Measurements from ENCODE around the gene TBC1D14.

- no peak for TF ChIP-seq SUPT5H (IDR thresholded peaks at IDR 0.05)
- no peak for TF ChIP-seq ZFX (CRISPR knock-in tag; IDR thresholded peaks at IDR 0.05)
- no peak for TF ChIP-seq GATAD2B (IDR thresholded peaks at IDR 0.05; ENCODE audit: borderline replicate concordance)
- no peak for TF ChIP-seq ZNF232 (CRISPR knock-in tag; IDR thresholded peaks at IDR 0.05)
- TF ChIP-seq TAF1 (IDR thresholded peaks at IDR 0.05; ENCODE audit: control insufficient read depth, extremely low read depth, insufficient read depth, low read length, severe bottlenecking): no peak
- TF ChIP-seq SPI1 (IDR thresholded peaks at IDR 0.05; ENCODE audit: borderline replicate concordance, low read depth, low read length): no peak
Measured at GRCh38 chr4:7002336-7002735, 92.7 kb downstream of the TBC1D14 start.

Data from K562 (cell line).